GM21360 (cell line): ENCODE results near the gene CYFIP1.

Experiments used
- ATAC-seq: cut with Tn5 transposase; IDR thresholded peaks from one replicate; pipeline ENCODE4 v1.9.1; 2021; ENCODE audit warnings: mild to moderate bottlenecking, moderate library complexity; ENCODE audit not compliant: unreplicated experiment

The CYFIP1 gene

DNA sequence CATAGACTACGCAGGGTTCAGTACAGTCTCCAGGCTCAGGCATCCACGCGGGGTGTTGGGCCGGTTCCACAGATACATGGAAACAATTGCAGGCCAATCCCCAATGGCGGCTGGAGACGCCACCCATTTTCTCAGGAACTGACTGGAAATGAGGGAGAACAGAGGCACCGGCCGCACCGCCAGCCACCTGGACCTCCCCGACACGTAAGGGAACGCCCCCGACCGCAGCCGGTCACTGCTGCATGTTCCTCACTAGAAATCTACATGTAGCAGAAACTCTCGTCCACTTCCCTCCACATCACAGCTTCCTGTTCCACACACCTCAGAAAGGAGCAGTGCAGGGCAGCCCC lies 29.2 kb downstream of the CYFIP1 start:
- no peak for ATAC-seq

DNA sequence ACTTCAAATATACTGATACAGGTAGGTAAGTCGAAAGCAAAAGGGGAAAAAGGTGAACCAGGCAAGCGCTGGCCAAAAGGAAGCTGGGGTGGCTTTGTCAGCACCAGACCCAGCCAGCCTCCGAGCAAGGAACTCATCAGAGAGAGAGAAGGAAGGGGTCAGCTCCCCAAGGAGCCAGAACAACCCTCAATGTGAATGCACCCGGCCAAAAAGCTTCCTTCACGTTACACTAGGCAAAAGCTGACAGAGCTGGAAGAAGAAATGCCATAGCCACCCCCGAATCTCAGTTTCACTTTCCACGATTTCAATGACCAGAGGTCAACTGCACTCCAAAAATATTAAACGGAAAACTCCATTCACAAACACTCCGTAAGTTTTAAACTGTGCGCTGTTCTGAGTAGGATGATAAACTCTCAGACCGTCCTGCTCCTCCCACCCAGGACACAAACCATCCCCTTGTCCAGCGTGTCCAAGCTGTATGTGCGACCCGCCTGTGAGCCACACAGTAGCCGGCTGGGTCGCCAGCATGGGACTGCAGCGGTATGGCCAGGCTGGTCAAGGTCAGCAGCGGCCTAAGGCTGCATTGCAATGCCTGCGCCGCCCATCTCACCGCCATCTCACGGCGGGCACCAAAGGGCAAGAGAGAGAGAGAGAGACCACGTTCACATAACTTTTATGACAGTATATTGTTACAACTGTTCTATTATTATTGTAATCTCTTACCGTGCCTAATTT lies 29.7 kb downstream of the CYFIP1 start:
- no peak for ATAC-seq

DNA sequence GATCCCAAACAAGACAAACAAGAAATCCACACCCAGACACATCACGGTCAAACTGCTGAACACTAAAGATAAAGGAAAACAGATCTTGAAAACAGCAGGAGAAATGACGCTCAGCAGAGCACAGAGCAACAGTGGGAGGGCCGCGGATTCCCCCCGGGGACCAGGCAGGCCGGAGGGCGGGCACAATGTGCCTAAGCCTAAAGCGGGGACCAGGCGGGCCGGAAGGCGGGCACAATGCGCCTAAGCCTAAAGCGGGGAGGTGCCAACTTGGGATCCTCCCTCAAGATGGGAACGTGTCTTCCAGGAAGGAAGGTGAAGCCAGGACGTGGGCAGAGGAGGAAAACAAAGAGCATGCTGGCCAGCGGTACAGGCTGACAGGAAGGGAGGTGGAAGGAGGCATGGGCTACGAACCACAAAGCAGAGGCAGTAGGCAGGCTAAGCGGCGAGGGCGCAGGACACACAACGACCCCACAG lies 31.1 kb downstream of the CYFIP1 start:
- ATAC-seq = peak; percentile 79

DNA sequence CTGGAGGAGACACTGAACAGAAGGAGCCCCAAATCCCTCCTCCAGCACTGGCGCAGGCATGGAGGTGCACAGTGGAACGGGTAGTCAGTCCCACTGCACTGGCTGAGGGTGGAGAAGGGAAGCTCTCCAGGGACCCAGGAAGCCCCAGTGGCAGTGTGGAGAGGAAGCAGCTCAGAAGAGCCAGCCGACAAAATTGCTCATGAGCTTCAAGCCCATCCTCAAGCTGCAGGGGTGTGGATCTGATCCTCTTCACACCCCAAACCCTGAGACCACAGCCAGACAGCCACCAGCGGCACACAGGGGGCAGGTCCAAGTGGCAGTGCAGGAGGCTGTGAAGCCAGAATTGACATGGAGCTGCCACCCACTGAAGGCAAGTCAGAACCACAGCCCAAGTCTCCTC lies 32.1 kb downstream of the CYFIP1 start:
- ATAC-seq = no peak

DNA sequence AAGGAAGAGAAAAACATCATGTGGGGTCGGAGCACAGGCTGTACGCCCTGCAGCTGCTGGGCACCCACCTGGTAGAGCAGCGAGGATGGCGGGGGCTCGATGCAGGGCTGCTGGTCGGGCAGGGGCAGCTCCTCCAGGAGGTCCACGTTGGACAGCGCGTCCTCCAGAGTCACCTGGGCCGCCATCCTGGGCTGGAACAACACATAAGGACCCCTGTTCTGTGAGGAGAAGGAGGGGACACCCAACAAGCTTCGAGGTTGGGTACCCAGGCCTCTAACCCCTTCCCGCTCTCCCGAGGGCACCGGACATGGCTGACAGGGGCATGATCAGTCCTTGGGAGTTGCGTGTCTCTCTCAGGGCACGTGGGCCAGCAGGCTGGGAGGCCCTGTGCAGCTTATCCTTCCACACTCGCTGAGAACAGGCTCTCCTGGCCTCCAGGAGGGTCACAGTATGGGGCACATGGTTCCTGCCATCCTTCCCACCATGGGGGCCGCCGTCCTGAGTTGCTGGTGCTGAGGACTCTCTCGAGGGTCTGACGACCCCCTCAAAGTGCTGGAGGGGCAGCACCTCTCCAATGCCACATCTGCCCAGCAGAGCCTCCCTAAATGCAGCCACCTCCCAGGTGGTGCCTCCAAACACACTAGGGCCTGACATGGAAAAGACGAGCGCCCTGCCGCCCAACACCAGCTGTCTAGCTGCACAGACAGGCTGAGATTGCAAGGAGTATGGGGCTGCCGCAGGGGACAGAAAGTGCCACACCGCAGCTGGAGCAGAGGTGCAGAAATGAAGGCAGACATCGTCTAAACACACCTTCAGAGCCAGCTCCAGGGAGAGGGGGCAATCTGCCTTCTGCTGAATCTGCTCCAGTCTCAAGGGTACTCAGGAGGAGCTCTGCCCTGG lies 32.8 kb downstream of the CYFIP1 start:
- ATAC-seq = no peak

DNA sequence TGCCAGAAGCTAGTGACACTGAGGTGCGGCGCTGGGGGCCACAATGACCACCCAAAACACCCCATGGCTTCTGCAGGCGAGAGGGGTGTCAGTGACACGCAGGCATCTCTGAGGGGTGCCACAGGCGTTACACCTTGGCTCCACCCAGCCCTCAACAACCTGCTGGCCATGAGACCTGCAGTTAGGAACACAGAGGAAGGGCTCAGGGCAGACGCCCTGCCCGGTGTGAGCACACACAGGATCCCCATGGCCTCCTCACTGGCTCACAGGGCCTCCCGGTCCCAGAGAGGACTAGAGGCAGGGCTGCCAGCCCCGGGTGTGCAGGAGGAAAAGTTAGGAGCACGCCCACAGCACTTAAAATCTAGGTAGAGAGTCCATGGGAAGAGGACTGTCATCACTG lies 35.1 kb downstream of the CYFIP1 start:
- ATAC-seq = no peak

DNA sequence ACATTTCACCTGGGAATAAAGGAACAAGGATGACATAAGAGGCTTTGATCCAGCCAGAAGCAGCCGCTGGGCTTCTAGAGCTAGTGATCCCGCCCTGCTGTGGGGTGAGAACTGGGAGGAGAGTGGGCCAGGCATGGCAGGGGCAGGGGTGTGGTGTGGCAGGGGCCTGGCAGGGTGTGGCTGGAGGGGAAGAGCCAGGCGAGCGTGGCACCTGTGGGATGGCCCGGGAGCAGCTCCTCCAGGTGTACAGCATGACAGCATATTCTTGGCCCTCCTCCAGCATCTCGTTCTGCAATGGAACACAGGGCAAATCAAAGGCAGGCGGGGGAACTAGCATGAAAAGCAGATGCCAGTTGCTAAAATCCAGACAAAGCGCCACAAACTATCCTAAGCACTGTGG lies 35.5 kb downstream of the CYFIP1 start:
- no peak for ATAC-seq

DNA sequence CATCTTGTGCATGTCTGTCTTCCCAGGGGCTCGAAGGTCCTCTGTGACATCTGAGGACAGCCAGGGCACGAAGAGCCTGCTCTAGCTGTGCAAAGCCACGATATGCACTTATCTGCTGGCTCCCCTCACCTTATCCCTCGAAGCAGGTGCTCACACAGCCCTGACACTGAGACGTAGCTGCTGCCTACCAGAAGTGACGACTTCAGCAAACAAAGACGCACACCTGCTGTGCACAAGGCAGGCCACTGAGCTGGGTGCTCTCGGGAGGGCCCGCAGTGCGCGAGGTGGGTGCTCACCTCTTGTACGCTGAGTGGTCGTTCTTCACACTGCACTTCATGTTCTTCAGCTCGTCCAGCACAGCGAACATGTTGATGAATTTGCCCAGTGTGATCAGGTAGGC lies 37.3 kb downstream of the CYFIP1 start:
- no peak for ATAC-seq

DNA sequence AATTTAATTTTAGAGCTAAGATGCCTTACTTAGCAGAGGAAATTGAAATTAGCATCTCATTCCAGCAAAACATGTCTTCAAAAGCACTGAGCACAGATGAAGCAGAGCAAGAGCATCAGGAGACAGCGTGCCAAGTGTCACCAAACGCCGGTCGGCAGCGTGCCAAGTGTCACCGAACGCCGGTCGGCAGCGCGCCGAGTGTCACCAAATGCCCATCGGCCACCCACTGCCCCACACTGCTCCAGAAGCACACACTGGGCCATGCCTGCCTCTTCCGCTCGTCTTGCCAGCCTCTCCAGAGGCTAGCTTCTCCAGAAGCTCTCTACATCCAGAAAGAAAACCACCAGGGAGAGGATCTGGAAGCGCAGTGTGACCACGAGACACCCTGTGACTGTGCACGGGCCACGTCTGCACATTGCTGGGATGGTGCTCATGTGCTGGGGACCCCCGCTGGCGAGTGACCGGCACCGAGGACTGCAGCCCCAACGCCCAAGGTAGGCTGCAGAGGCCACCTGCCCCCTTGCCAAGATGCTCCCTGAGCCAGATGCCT lies 37.8 kb downstream of the CYFIP1 start:
- no peak for ATAC-seq

DNA sequence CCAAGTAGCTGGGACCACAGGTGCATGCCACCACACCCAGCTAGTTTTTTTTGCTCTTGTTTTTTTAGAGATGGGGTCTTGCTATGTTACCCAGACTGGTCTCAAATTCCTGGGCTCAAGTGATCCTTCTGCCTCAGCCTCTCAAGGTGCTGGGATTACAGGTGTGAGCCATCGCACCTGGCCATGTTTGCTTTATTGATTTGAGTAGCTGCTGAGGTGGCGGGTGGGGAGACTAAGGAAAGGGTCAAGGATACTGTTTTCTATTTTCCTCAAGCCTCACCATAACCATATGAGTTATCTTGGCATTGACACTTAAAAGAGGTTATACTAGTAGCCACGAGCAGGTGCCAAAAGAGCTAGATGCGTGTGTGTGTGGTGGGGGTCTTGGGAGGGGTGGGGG lies 39.0 kb downstream of the CYFIP1 start:
- no peak for ATAC-seq

DNA sequence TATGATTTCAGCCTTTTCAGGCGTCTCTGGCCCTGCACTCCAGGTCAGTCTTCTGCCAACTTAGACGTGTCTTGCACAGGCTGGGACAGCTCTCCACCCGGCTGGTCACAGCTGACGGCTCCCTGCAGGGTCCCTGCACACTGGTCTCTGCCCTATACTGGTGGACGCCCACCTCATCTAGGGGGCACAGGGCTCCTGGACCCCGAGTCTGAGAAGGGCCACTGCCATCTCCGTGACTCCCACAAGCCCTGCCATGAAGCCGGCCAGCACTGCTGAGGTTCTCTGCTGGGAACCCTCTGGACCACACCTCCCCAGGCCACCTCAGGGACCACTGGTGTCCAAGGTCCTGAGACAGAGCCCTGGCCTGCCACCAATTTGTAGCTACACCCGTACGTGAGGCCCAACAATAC lies 40.5 kb downstream of the CYFIP1 start:
- no peak for ATAC-seq

DNA sequence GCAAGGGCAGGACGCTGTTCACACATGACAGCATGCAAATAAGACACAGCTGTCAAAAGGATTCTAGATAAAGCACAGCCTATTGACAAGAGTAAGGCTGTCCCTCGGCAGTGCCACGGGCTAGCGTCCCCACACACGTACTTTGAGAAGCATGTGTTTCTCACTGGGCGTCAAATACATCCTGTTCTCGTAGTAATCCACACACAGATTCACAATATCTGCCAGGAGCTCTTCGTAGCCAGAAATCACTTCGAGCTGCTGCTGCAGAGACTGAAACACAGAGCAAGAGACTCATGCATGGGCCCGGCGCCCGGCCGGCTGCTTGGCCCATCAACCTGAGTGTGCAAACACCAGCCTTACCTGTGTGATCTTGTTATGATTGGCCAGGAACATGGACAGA lies 41.1 kb downstream of the CYFIP1 start:
- no peak for ATAC-seq

DNA sequence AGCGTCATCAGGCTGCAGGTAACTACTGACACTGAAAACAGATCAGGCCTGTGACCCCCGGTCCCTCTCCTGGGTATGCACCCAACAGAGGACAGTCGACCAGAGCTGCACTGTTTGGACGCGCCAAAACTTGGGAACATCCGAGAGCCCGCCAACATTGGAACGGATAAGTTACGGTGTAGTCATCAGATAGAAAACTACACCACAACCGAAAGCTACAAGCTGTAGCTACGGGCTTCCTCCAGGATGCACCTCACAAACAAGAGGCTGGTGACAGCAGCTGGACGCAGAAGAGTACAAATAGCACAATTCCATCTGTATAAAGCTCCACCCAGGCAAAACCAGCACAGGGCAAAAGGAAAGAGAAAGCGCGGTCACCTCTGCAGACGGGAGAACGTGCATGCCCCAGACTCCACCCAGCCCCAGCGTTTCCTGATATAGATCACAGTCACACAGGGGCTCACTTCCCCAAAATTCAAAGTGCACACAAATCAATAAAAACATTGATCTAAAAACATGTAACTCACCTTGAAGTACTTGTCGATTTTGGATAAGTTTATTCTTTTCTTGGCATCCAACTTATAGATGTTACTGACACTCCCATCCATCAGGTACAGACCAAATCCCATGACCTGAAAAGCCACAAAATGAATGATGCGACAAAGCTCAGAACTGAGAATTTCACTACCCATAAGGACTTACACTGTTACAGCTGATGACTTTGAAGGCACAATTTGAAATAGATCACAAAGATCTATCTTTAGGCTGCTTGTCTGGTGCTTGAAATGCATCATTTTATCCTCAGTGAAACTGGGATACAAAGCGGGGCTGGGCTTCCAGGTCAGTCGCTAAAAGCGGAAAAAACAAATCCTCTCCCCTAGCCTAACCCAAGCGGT lies 43.3 kb downstream of the CYFIP1 start:
- peak; percentile 62 for ATAC-seq

DNA sequence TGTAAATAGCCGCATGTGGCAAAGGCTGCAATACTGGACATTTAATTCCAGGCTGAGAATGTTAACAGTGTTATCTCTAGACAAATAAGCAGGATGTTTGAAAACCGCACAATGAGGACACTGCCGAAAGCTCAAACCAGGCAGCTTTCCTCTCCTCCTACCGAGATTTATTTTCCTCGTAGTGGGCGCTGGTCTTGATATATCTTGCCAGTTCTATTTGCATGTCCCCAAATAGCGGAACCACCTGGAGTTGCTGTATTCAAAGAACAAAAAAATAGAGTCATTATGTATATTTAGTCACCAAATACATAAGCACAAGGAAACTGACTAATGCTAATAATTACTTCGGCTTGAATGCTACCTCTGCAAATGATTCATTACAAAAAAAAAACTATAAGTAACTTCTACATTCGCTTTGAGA lies 46.5 kb downstream of the CYFIP1 start:
- ATAC-seq = no peak

DNA sequence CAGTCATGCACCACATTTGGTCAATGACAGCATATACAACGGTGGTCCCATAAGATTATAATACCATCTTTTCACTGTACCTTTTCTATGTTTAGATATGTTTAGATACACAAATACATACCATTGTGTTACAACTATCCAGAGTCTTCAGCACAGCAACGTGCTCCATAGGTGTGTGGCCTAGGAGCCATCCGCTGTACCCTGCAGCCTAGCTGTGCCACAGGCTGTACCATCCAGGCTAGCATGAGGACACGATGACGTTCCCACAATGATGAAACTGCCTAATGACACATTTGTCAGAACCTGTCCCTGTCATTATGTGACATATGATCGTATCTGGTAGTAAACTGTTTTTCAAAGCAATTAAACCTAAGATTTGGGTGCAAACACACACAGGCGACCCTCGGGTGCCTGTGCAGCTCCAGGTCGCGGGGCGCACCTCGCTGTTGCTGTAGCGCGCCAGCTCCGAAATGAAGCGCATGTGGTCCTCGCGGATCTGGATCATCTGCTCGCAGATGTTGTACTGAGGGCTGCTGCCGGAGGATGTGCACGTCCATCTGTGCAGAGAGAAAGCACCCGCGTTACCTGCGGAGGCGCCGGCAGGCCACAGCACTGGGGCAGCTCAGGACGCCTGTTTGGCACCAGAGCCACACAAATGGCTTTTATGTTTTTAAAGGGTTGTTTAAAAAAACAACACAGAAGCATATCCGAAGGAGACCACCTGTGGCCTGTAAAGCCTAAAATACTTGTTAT lies 48.2 kb downstream of the CYFIP1 start:
- no peak for ATAC-seq

DNA sequence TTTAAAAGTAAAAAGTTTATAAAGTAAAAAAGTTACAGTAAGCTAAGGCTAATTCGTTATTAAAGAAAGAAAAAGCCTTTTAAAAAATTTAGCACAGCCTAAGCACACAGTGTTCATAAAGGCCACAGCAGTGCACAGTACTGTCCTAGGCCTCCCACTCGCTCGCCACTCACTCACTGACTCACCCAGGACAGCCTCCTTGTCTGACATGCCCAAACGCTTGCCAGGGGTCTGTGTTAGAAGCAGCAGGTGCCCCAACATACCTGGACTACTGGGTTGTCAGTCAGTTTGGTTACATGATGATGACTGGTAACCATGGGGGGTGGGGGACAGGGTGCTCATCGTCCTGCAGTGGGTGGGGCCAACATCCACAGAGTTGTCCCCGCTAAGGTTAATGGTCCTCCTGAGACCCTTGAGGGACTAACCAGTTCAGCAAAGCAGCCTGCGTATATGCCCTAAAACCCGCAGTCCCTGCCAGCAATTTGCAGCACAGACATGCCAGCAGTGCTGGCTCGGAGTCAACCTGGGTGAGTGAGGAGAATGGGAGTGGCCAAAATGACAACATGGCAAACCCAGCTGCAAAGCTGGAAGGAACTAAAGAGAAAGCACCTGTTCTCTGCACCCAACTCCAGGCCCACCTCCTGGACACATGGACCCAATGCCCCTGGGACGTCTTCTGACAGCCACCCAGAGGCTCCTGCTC lies 49.2 kb downstream of the CYFIP1 start:
- no peak for ATAC-seq

DNA sequence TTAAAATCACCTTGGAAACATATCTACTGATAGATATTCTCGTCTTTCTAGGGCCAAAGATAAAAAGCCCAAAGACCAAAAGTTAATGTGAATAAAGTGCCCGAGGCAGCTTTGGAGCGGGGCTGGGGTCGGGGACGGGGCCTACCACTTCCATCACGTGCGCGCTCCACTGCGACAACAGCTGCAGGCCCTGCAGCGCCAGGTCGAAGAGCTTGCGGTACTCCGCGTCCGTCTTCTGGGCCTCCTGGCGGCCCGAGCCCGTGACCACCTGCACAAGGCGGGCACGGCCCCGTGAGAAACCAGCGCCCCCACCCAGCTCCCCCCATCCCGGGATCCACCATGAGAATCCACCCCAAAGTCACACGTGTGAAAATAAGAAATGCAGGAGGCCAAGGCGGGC lies 52.4 kb downstream of the CYFIP1 start:
- no peak for ATAC-seq

DNA sequence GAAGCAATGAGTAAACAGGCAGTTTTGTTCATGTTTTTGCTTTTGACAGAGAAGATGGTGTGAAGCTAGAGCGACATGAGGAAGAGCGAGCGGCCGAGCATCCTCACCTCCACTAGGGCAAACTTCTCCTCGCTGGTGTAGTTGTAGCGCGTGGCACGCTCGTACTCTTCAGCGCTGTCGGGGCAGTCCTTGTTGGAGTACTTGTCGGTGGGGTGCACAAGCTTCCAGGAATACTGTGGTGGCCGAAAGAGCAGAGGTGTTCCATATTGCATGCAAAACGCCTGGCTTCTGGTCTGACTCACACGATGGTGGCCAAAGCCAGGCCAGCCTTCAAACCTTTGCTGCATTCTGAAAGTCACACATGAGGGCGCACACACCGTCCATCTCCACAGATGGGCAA lies 54.3 kb downstream of the CYFIP1 start:
- ATAC-seq = no peak

DNA sequence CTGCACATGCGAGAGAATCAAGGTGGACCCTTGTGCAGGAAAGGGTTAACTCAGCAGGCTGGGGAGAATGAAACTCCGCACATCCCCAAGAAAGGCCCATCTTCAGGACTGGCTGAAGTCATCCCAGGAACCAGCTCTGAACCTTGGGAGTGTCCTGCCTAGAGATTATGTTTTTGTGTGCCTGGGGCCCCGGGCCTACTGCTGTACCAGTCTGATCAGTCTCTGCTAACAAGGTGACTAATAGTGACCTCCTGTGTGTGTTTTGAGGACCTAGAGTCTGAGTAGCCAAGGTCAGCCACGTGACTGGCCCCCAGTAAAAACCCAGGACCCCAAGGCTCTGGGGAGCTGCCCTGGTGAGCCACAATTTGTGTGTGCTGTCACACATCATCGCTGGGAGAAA lies 58.2 kb downstream of the CYFIP1 start:
- ATAC-seq = no peak

DNA sequence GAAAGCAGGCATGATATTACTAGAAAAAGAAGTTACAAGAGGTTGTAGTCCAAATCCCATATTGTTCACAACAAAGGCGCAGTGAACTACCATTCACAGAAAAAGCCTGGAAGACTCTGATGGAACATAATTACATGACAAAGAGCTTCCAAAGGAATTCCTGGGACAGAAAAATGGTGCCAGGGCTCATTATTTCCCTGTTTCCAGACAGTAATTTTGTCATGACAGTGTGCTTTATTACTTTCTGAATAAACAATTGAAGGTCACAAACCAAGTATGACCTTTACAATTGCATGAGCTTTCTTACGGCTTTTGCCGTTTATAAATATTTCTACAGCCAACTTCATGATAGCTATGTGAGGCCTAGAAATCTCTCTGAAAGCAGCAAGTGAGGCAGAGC lies 61.0 kb downstream of the CYFIP1 start:
- no peak for ATAC-seq
